Ectodermal cell (in vitro differentiated cells): Measurements from ENCODE around the gene C5AR2.
"Not testable (repeated sequence)": the region's sequence is repeated elsewhere in the genome, so short reads cannot be mapped to it uniquely, and the experiment has no call there.

Experiments used
- H3K27ac ChIP-seq: 2 replicates; pipeline ENCODE4 v1.7.0; 2013; ENCODE audit warnings: mild to moderate bottlenecking, low read depth, low read length; ENCODE audit not compliant: insufficient read depth, poor library complexity, severe bottlenecking
- H3K27me3 ChIP-seq: 2 replicates; pipeline ENCODE4 v1.7.0; 2013; ENCODE audit warnings: mild to moderate bottlenecking, low read length; ENCODE audit not compliant: insufficient read depth, control insufficient read depth, poor library complexity, severe bottlenecking
- H3K36me3 ChIP-seq: one replicate; pipeline ENCODE4 v1.7.0; 2013; ENCODE audit warnings: low read length; ENCODE audit not compliant: control insufficient read depth, insufficient read depth
- H3K4me1 ChIP-seq: one replicate; pipeline ENCODE4 v1.7.0; 2013; ENCODE audit warnings: low read length; ENCODE audit not compliant: control insufficient read depth, insufficient read depth
- H3K4me3 ChIP-seq: 2 replicates; pipeline ENCODE4 v1.7.0; 2013; ENCODE audit warnings: low read depth, low read length, control low read depth; ENCODE audit not compliant: insufficient read depth
- H3K9me3 ChIP-seq: 2 replicates; pipeline ENCODE4 v1.7.0; 2013; ENCODE audit warnings: mild to moderate bottlenecking, low read length, moderate library complexity; ENCODE audit not compliant: control insufficient read depth
- WGBS, 2 experiments: methylation state at CpG; one replicate each; pipeline ENCODE4 v1.1.7; 2013; ENCODE audit warnings: missing lambda C conversion rate in 2 of 2; 5-methylcytosine and 5-hydroxymethylcytosine counted together

Gene C5AR2

DNA sequence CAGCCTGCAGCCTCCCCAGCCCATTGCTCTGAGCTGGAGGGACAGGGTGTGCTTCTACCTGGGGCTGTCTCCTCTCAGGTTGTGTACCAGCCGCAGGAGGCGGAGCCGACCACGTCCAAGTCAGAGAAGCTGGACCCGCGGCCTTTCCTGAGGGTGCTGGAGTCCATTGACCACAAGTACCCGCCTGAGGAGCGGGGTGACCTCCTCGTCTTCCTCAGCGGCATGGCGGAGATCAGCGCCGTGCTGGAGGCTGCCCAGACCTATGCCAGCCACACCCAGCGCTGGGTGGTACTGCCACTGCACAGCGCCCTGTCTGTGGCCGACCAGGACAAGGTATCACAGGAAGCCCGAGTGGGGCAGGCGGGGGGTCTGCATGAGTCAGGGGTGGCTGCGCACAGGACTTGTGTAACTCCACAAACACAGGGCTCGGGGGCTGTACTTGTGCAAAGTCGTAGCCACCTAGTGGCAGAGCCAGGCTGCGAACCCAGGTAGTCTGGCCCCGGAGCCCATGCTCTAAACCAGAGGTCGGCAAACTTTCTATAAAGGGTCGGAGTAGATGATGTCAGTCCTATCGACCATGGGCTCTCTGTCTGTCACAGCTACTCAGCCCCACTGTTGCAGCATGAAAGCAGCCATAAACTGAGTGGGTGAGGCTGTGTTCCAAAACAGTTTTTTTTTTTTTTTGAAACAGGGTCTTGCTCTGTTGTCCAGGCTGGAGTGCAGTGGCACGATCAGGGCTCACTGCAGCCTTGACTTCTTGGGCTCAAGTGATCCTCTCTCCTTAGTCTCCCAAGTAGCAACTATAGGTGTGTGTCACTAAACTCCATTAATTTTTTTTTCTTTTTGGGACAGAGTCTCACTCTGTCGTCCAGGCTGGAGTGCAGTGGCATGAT is 26.1 kb downstream of the C5AR2 start:
- Histone ChIP-seq H3K36me3 (peaks cover 60% of the 10 kb centered on the region), H3K27me3 (no peaks in the 10 kb centered on the region), H3K9me3 (no peaks in the 10 kb centered on the region), H3K4me1 (no peaks in the 10 kb centered on the region), H3K27ac (no peak overlapping the region), H3K4me3 (no peak overlapping the region)
- WGBS, 2 experiments = 95 to 96% methylated on average over 28 of the region's 28 CpGs

DNA sequence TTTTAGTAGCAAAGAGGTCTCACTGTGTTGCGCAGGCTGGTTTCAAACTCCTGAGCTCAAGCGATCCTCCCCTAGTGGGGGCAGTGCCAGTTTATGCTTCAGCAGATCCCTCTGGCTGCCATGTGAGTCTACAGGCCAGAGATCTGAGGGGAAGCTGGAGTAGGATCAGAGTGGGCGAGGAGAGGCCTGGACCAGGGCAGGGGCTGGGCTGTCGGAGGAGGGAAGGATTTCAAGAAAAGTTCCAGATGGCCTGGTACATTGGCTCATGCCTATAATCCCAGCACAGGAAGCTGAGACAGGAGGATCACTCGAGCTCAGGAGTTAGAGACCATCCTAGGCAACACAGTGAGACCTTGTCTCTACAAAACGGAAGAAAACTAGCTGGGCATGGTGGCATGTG is 27.0 kb downstream of the C5AR2 start:
- peaks cover 58% of the 10 kb centered on the region for H3K36me3 ChIP-seq
- WGBS, 2 experiments = 95 to 96% methylated on average over 6 of the region's 6 CpGs

DNA sequence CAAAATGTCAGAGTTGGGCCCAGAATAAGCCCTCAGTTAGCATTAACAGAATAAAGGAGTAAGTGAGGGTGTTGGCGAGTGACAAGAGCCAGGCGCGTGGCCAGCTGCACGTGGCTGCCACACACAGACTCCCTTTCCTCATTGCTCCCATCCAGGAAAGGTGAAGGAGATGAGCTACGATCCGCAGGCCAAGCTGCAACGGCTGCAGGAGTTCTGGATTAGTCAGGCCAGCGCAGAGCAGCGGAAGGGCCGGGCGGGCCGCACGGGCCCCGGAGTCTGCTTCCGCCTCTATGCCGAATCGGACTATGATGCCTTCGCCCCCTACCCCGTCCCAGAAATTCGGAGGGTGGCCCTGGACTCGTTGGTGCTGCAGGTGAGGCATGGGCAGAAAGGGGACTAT is 30.3 kb downstream of the C5AR2 start:
- H3K4me1 ChIP-seq = no peaks in the 10 kb centered on the region
- 96% methylated on average over 21 of the region's 21 CpGs for WGBS, 2 experiments
- H3K27me3 ChIP-seq = no peaks in the 10 kb centered on the region
- no peak overlapping the region for H3K4me3 ChIP-seq
- peaks cover 40% of the 10 kb centered on the region for H3K36me3 ChIP-seq
- H3K9me3 ChIP-seq = no peaks in the 10 kb centered on the region
- H3K27ac ChIP-seq = no peak overlapping the region

More for the DNA sequence above, 27.0 kb downstream of the C5AR2 start:
- Histone ChIP-seq H3K27me3 (no peaks in the 10 kb centered on the region), H3K4me3 (no peak overlapping the region), H3K27ac (no peak overlapping the region), H3K9me3 (no peaks in the 10 kb centered on the region), H3K4me1 (no peaks in the 10 kb centered on the region)

DNA sequence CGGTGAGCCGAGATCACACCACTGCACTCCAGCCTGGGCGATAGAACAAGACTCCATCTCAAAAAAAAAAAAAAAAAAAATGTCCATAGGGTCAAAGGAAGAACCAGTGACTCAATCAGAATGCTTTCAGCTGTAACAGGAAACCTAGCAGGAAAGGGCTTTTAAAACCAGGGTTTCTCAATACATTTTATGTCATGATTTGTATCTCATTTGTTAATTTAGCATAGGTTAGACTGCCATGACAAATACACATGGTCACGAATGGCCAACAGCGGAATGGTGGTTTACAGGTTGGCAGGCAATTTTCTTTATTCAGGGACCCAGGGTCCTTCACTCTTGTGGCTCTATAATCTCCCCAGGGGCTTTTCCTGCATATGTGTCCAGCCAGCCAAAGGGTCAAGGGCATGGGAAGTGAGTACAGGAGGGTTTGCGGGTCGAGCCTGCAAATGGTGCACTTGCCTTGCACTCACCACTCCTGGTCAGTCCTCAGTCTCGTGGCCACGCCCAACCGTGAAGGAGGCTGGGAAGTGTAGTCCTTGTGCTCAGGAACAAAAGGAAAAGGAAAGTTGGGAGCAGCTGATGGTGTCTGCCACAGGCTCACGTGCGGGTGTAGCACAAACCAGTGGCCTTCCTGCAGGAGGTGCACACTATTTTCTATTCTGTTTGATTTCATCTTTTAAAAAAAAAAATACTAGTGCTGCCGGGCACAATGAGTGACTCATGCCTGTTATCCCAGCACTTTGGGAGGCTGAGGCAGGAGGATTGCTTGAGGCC is 32.0 kb downstream of the C5AR2 start:
- no peaks in the 10 kb centered on the region for H3K9me3 ChIP-seq
- 91 to 95% methylated on average over 13 of the region's 13 CpGs for WGBS, 2 experiments
- H3K27ac ChIP-seq = no peak overlapping the region
- H3K36me3 ChIP-seq = peaks cover 26% of the 10 kb centered on the region
- no peaks in the 10 kb centered on the region for H3K4me1 ChIP-seq
- H3K27me3 ChIP-seq = no peaks in the 10 kb centered on the region
- no peak overlapping the region for H3K4me3 ChIP-seq

DNA sequence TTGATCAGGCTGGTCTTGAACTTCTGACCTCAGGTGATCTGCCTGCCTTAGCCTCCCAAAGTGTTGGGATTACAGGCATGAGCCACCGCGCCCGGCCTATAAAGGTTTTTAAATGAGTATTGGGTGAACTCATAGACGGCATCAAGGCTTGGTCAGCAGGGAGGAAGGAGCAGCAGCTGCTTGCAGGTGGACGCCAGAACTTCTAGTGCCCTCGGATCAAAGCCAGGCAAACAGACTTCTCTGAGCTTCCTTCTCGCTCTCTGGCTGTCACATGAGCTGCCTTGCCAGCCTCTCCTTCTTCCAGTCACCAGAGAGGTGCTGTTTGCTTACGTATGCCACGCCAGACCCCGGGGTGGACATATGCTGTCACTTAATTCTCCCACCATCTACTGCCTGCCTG is 33.5 kb downstream of the C5AR2 start:
- not testable (repeated sequence) for H3K4me3 ChIP-seq, H3K27me3 ChIP-seq, H3K9me3 ChIP-seq, H3K4me1 ChIP-seq, H3K27ac ChIP-seq
- H3K36me3 ChIP-seq = peaks cover 30% of the 10 kb centered on the region
- 92 to 96% methylated on average over 7 to 10 of the region's 10 CpGs for WGBS, 2 experiments

DNA sequence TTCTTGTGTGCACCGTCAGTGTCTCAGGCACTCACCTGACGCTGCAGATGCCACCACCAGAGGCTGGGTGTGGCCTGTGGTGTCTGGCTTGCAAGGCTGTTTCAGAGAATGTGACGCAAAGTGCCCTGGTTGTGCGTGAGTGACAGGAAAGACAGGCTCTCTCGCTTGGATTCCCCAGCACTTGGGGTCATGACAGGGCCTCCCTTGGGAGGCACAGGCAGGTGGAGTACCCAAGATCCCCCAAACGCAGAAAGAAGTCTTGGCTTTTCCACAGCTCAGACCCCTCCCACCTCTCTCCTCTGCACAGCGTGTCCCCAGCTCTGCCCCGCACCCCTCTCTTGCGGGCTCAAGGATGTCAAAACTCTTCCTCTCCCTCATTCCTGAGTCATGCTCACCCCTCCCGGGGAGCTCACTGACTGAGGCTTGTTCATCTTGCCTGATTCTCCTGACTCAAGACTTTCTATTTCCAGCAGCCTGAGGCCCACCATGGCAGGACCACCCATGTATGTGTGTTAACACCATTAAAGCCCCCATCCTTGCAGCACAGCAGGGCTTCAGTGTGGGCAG is 38.2 kb downstream of the C5AR2 start:
- Histone ChIP-seq H3K4me1 (no peaks in the 10 kb centered on the region), H3K36me3 (peaks cover 41% of the 10 kb centered on the region), H3K27ac (no peak overlapping the region), H3K9me3 (no peaks in the 10 kb centered on the region), H3K27me3 (no peaks in the 10 kb centered on the region), H3K4me3 (no peak overlapping the region)
- WGBS, 2 experiments = 93 to 95% methylated on average over 10 of the region's 10 CpGs

DNA sequence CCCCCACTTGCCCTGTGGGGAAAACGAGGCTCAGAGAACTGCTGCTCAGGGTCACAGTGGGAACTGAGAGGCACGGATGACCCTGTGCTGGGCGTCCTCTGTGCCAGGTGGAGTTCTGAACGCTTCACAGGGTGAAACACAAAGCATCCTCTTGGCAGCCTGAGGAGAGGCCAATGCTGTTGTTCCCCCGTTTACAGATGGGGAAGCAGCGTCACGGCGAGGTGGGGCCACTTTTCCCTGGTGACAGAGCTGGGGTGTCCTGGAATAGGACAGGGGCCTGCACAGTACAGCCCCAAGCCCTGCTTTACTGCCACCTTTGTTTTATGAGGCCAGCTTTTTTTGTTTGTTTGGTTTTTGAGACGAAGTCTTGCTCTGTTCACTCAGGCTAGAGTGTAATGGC is 39.3 kb downstream of the C5AR2 start:
- WGBS, 2 experiments = 95 to 96% methylated on average over 9 of the region's 9 CpGs

DNA sequence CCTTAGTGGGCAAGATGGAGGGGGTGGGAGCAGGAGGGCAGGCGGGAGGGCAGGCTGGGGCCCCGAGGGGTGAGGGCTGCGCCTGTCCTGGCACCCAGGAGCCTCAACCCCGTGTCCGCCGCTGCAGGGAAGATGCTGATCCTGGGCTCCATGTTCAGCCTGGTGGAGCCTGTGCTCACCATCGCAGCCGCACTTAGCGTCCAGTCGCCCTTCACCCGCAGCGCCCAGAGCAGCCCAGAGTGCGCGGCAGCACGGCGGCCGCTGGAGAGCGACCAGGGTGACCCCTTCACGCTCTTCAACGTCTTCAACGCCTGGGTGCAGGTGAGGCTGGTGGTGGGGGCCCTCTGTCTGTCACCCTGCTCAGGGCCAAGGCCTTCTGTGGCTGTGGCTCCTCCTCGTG is 40.6 kb downstream of the C5AR2 start:
- Histone ChIP-seq H3K4me3 (no peak overlapping the region), H3K4me1 (no peaks in the 10 kb centered on the region), H3K27ac (no peak overlapping the region), H3K36me3 (peaks cover 55% of the 10 kb centered on the region), H3K27me3 (no peaks in the 10 kb centered on the region), H3K9me3 (no peaks in the 10 kb centered on the region)
- WGBS, 2 experiments = 94 to 96% methylated on average over 22 of the region's 22 CpGs

More for the DNA sequence above, 39.3 kb downstream of the C5AR2 start:
- H3K36me3 ChIP-seq = peaks cover 45% of the 10 kb centered on the region
- no peak overlapping the region for H3K4me3 ChIP-seq
- H3K27me3 ChIP-seq = no peaks in the 10 kb centered on the region
- H3K9me3 ChIP-seq = no peaks in the 10 kb centered on the region
- H3K4me1 ChIP-seq = no peaks in the 10 kb centered on the region
- no peak overlapping the region for H3K27ac ChIP-seq

DNA sequence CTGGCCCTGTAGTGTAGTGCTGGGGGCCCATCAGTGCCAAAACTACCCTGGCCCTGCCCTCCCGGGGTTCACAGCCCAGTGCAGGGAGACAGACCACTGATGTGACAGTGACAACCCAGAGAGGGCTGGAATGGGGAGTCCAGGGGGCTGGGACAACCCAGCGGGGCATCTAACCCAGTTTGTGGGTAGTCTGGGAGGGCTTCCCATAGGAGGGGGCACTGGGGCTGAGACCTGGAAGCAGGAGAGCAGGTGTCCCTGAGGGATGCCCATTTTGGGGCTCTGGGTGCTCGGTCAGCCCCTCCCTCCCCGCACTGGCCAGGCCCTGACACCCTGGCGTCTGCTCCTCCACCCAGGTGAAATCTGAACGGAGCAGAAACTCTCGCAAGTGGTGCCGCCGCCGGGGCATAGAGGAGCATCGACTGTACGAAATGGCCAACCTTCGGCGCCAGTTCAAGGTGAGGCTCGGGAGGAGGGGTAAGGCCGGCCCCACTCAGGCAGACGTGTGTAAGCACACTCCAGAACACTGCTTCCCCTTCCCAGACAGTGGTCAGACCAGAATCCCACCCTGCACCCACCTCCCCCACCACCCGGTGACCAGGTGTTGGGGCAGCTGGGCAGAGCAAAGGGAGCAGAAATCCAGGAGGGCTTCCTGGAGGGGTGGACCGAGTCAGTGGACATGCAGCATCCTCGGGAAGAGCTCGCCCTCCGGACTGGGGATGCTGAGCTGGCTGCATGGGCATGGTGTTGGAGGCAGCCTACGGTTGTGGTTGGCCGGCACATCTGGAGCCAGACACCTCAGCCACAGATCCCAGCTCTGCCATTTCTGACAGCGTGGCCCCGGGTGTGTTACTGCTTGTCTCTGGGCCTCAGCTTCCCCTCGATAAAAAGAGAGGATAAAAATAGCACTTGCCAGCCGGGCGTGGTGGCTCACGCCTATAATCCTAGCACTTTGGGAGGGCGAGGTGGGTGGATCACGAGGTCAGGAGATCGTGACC is 41.6 kb downstream of the C5AR2 start:
- WGBS, 2 experiments = 92 to 95% methylated on average over 33 of the region's 33 CpGs
- Histone ChIP-seq H3K27me3 (no peaks in the 10 kb centered on the region), H3K27ac (no peak overlapping the region), H3K4me3 (no peak overlapping the region), H3K4me1 (no peaks in the 10 kb centered on the region), H3K36me3 (peaks cover 55% of the 10 kb centered on the region), H3K9me3 (no peaks in the 10 kb centered on the region)
